Fibroblast of mammary gland (primary cell): ENCODE measurements around the gene PNPLA2.

Experiments used
- DNase-seq: peaks from one replicate; pipeline ENCODE4 v3.0.0-alpha.2; 2010; ENCODE audit warnings: low read depth
- H3K4me3 ChIP-seq: 2 replicates; pipeline ENCODE4 v1.5.1; 2011; ENCODE audit warnings: low read depth, mild to moderate bottlenecking, low read length, moderate library complexity; ENCODE audit not compliant: control insufficient read depth
- TF ChIP-seq, protein P1 (sequence below): conservative IDR thresholded peaks from 2 replicates; pipeline ENCODE4 v1.5.1; 2011; ENCODE audit warnings: low read depth, low read length, inconsistent platforms; ENCODE audit not compliant: control insufficient read depth, insufficient read depth

Gene PNPLA2

DNA sequence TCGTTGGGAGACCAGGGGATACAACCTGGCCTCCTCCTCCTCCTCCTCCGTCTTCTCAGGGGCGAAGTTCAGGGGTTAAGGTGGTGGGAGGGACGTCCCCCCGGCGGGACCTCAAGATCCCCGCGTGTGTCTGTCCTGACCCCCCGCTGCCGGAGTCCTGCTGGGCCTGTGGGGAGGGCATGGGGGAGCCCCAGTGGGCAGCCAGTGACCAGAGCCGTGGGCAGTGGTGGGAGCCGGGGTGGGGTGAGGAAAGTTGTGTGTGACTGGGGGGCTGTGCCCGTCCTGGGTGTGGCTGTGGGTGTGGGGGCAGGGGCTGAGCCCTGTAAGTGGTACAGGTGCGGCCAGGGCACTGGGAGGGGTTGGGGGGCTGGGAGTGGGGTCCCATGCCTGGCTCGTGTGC is 34.0 kb downstream of the PNPLA2 start:
- TF ChIP-seq, protein P1, sequence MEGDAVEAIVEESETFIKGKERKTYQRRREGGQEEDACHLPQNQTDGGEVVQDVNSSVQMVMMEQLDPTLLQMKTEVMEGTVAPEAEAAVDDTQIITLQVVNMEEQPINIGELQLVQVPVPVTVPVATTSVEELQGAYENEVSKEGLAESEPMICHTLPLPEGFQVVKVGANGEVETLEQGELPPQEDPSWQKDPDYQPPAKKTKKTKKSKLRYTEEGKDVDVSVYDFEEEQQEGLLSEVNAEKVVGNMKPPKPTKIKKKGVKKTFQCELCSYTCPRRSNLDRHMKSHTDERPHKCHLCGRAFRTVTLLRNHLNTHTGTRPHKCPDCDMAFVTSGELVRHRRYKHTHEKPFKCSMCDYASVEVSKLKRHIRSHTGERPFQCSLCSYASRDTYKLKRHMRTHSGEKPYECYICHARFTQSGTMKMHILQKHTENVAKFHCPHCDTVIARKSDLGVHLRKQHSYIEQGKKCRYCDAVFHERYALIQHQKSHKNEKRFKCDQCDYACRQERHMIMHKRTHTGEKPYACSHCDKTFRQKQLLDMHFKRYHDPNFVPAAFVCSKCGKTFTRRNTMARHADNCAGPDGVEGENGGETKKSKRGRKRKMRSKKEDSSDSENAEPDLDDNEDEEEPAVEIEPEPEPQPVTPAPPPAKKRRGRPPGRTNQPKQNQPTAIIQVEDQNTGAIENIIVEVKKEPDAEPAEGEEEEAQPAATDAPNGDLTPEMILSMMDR = no peak
- DNase-seq = no peak
- H3K4me3 ChIP-seq = no peak overlapping the region

- TF ChIP-seq, protein P1 = no peak
- DNase-seq = no peak
- no peak overlapping the region for H3K4me3 ChIP-seq
These were observed 35.2 kb downstream of the PNPLA2 start for GRCh38 chr11:853682-854448.

GRCh38 chr11:854601-855329 is 36.1 kb downstream of the PNPLA2 start:
- DNase-seq = no peak
- TF ChIP-seq, protein P1 = no peak
- H3K4me3 ChIP-seq = no peak overlapping the region

DNA sequence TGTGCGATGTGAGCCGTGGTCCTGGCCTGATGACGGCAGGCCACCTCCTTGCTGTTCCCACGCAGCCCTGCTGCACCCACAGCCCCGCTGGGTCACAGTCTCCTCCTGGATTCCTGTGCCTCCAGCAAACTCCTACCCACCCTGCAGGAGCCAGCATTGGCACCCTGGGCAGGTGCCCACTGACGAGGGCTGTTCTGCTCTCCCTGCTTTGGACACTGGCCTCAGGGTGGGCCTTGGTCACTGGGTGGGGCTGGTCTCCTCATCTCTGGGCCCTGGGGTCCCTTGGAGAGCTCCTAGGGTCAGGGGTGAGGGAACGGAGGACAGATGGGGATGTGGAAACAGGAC is 36.6 kb downstream of the PNPLA2 start:
- no peak for DNase-seq
- no peak overlapping the region for H3K4me3 ChIP-seq
- TF ChIP-seq, protein P1 = no peak

DNA sequence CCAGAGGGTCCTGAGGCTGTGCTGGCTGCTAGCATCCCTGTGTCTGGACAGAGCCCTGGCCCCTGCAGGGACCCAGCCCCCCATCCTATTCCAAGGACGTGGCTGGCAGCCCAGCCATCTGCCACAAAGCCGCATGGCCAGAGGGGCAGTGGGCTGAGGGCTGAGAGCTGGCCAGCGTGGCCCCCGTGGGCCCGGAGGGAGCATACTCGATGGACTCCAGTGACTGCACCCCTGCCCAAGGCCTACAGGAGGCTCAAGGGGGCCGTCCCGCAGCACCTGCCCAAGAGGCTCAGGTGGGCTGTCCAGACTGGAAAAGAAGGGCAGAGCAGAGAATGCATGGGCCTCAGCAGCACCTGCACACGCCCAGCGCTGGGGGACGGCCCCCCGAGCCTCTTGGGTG is 37.1 kb downstream of the PNPLA2 start:
- TF ChIP-seq, protein P1 = no peak
- DNase-seq = no peak
- H3K4me3 ChIP-seq = no peak overlapping the region

DNA sequence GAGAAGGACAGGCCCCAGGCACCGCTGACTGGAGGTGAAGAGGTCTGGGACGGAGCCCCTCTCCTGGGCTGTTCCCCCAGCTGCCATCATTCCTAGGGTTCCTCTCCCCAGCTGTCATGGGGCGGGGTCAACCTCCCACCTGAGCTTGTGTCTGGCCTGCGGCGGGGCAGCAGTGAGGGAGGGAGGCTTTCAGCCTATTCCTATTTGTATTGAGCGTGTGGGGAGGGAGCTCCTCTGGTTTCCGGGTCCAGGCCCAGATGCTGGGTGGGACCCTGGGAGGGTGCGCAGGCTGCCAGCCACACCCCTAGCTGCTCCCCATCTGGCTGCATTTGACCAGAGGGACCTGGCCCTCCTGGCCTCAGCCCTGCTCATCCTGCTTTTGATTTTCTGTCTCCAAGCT is 37.7 kb downstream of the PNPLA2 start:
- no peak for DNase-seq
- TF ChIP-seq, protein P1 = no peak
- H3K4me3 ChIP-seq = no peak overlapping the region
